Measurements from ENCODE around the gene EHMT1. TPM values are rescaled to one million over a fixed set of nuclear protein-coding genes. Genes with fewer than 3 reads are reported as not detected.

EHMT1 gene
- total and polyA plus RNA-seq, 10 of the 15 experiments (the other 5 are each of a cell fraction or from before 2014, with no cell fraction given): 2.9 to 100 (median 48.1) TPM

DNA sequence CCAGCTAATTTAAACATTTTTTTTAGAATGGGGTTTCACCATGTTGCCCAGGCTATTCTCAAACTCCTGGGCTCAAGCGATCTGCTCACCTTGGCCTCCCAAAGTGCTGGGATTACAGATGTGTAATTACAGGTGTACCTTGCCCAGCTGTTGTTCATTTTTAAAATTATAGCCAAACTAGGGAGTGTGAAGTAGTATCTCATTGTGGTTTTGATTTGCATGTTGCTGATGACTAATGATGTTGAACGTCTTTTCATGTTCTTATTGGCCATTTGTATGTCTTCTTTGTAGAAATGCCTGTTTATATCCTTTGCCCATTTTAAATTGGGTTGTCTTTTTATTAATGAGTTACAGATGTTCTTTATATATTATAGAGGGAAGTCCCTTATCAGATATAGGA, 31.5 kb downstream of the EHMT1 start (continued):
- TF ChIP-seq TBL1XR1 (IDR thresholded peaks at IDR 0.05; ENCODE audit: low read depth, low read length) (no peak), ZNF24 (IDR thresholded peaks at IDR 0.05) (no peak)

GRCh38 chr9:137650779-137651178, 32.0 kb downstream of the EHMT1 start:
- Histone ChIP-seq H3K79me2 (ENCODE audit: control insufficient read depth, insufficient read depth, low read length) (peaks cover 45% of the 10 kb centered on the region), H3K36me3 (ENCODE audit: control insufficient read depth in 2 of 2, insufficient read depth in 2 of 2, low read length in 1 of 2) (peaks cover 11 to 18% of the 10 kb centered on the region in 2 experiments; a peak in 3 of 4 replicates), H3K9me3 (replicated peaks; ENCODE audit: control insufficient read depth, insufficient read depth, low read length) (no peaks in the 10 kb centered on the region; the same call in 2 of the 3 replicates), H3K27me3 (replicated peaks in 1 of 2; ENCODE audit: control insufficient read depth in 2 of 2, insufficient read depth in 2 of 2, low read length in 1 of 2) (no peaks in the 10 kb centered on the region), H3K9ac (ENCODE audit: control insufficient read depth, insufficient read depth, low read length) (no peak overlapping the region; the same call in 1 of the 2 replicates), H4K20me1 (ENCODE audit: control insufficient read depth, insufficient read depth) (no peaks in the 10 kb centered on the region), H2AFZ (ENCODE audit: control insufficient read depth, low read depth, low read length) (no peak overlapping the region), H3K27ac (ENCODE audit: control insufficient read depth, insufficient read depth) (no peak overlapping the region; the same call in 1 of the 2 replicates), H3K4me1 (ENCODE audit: control insufficient read depth, insufficient read depth, low read length) (peaks cover 9% of the 10 kb centered on the region), H3K4me3 (no peak overlapping the region), H3K4me2 (ENCODE audit: control insufficient read depth, insufficient read depth) (peak overlapping the region; percentile 1; the same call in 1 of the 2 replicates)
- in situ Hi-C loops (cut with MboI): no loop called here
- no TSS peak for BruUV-seq (replicated peaks)
- SMC1A ChIA-PET (ENCODE audit: uncharacterized antibody, unreplicated experiment): no interaction called here
- CTCF ChIA-PET: no interaction called here
- WGBS (ENCODE audit: insufficient coverage, insufficient replicate concordance, low lambda C conversion rate, missing lambda C conversion rate): 74% methylated on average over 7 of the region's 7 CpGs
- DNase-seq (ENCODE audit: low read depth, low spot score): no peak
- TF ChIP-seq KLF5 (IDR thresholded peaks at IDR 0.05; ENCODE audit: partially characterized antibody): no peak
- TF ChIP-seq KAT2A (conservative IDR thresholded peaks at IDR 0.05; ENCODE audit: control insufficient read depth, low read depth, low read length): no peak
- TF ChIP-seq FOS (IDR thresholded peaks at IDR 0.05; ENCODE audit: borderline replicate concordance, extremely low read depth, insufficient read length): no peak
- no peak for TF ChIP-seq MXI1 (IDR thresholded peaks at IDR 0.05; ENCODE audit: low read depth, low read length)
- no peak for TF ChIP-seq MEF2A (IDR thresholded peaks at IDR 0.05; ENCODE audit: insufficient read depth, low read depth, low read length)
- TF ChIP-seq SMAD5 (IDR thresholded peaks at IDR 0.05; ENCODE audit: low read depth): no peak
- FAIRE-seq: no peak
- intact Hi-C loops (cut with micrococcal nuclease; ENCODE audit: unreplicated experiment): no loop called here
- ATAC-seq: no peak
- POLR2A ChIA-PET: no interaction called here
- RAD21 ChIA-PET (ENCODE audit: unreplicated experiment): no interaction called here

All from GM12878 (cell line).